ENCODE data around the gene PFAS.

Gene PFAS

DNA sequence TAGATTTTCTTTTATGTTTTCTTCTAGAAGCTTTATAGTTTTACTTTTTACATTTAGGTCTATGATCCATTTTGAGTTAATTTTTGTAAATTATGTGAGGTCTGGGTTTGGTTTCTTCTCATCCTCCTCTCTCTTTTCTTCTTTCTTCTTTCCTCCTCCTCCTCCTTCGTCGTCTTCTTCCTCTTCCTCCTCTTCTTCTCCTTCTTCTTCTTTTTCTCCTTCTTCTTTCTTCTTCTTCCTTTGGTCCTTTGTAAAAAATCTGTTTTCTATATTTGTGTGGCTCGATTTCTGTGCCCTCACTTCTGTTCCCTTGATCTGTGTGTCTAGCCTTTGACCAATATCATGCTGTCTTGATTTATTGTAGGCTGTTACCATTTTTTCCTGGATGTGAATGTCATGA, 51.1 kb downstream of the PFAS start:
- FAIRE-seq, result no peak

GRCh38 chr17:8300627-8301242, 51.6 kb downstream of the PFAS start:
- DNase-seq (ENCODE audit: insufficient read length, low spot score), result peak; percentile 90

More for the DNA sequence above, 51.1 kb downstream of the PFAS start:
- no peak for DNase-seq (ENCODE audit: insufficient read length, low spot score)

GRCh38 chr17:8310601-8311123, 61.6 kb downstream of the PFAS start:
- DNase-seq (ENCODE audit: insufficient read length, low spot score), result no peak
- FAIRE-seq, result no peak

More at GRCh38 chr17:8300627-8301242, 51.6 kb downstream of the PFAS start:
- peak; percentile 80 for FAIRE-seq

GRCh38 chr17:8311131-8311790, 62.2 kb downstream of the PFAS start:
- FAIRE-seq, result no peak

DNA sequence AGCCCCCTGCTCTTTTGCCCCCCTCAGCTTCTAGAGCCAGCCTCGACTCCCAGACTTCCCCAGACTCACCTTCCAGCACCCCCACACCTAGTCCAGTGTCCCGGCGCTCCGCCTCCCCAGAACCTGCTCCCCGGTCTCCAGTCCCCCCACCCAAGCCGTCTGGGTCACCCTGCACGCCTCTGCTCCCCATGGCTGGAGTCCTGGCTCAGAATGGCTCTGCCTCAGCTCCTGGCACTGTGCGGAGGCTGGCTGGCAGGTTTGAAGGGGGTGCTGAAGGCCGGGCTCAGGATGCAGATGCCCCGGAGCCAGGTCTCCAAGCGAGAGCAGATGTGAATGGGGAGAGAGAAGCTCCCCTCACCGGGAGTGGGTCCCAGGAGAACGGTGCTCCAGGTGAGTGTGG, 63.2 kb downstream of the PFAS start:
- FAIRE-seq, result no peak
- no peak for DNase-seq (ENCODE audit: insufficient read length, low spot score)

More at GRCh38 chr17:8311131-8311790, 62.2 kb downstream of the PFAS start:
- no peak for DNase-seq (ENCODE audit: insufficient read length, low spot score)

DNA sequence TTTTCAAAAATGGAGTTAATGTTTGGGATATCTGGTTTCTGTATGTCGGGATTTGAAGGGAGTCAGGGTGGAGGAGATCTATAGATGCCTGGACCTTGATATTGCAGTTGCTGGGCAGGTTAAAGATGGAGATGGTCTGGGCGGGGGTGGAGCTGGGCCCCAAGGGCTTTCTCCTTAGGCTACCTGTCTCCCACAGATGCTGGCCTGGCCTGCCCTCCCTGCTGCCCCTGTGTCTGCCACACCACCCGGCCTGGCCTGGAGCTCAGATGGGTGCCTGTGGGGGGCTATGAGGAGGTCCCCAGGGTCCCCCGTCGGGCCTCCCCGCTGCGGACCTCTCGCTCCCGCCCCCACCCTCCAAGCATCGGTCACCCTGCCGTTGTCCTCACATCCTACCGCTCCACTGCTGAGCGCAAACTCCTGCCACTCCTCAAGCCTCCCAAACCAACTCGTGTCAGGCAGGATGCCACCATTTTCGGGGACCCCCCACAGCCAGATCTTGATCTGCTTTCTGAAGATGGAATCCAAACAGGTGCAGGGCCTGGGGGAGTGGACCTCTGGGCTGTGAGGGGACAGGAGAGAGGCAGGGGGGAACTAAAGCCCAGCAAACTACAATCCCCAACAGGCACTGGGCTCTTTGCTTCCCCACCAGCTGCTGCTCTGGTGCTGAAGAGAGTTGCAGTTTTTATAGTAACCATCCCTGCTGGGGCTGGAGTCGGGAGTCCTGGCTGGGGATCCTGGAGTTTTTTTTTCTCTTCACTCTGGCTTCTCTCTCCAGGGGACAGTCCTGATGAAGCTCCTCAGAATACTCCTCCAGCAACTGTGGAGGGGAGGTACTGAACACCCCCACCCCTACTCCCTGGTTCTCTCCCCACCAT, 63.9 kb downstream of the PFAS start:
- DNase-seq (ENCODE audit: insufficient read length, low spot score) (no peak), FAIRE-seq (no peak)

- FAIRE-seq (no peak), DNase-seq (ENCODE audit: insufficient read length, low spot score) (no peak)
Measured at GRCh38 chr17:8314797-8315763, 66.0 kb downstream of the PFAS start.

DNA sequence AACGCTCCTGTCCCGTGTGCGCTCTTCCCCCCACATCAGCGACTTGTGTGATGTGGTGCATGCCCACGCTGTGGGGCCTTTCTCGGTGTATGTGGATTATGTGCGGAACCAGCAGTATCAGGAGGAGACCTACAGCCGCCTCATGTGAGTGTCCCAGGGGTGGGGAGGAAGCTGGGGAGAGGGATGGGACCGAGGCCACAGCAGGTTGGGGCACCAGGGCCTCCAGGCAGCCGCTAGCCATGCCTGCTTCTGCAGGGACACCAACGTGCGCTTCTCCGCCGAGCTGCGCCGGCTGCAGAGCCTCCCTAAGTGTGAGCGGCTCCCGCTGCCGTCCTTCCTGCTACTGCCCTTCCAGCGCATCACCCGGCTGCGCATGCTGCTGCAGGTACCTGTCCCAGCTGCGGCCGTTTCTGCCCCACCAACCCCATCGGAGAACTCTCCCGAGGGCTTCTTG, 66.7 kb downstream of the PFAS start:
- DNase-seq (ENCODE audit: insufficient read length, low spot score) (no peak), FAIRE-seq (no peak)

DNA sequence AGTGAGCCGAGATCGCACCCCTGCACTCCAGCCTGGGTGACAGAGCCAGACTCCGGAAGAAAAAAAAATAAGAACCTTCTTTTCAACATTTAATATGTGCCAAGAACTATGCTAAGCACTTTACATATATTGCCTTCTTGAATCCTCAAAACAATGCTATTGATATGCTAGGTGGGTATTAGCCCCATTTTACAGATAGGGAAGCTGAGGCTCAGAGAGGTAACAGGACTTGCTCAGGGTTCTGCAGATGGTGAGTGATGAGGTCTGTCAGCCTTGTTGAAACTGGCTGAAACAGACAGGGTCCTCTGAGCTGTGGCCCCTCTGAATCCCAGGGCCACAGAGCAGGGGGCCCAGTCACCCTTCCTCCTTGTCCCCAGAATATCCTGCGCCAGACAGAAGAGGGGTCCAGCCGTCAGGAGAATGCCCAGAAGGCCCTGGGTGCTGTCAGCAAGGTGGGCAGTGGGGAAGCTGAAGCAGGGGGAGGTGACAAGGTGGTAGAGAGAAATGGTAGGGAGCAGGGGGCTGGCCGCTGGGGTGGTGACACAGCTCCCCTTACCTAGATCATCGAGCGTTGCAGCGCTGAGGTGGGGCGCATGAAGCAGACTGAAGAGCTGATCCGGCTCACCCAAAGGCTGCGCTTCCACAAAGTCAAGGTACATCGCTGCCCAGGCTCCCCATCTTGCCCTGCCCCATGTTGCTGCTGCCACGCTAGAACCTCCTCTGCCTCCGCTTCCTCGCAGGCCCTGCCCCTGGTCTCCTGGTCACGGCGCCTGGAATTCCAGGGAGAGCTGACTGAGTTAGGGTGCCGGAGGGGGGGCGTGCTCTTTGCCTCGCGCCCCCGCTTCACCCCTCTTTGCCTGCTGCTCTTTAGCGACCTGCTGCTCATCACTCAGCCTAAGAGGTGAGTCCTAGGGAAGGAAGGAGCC, 69.2 kb downstream of the PFAS start:
- no peak for FAIRE-seq
- DNase-seq (ENCODE audit: insufficient read length, low spot score), result no peak
